Measurements from ENCODE around the gene DYNLT3. TPM values are rescaled to one million over a fixed set of nuclear protein-coding genes. Genes with fewer than 3 reads are reported as not detected.

DYNLT3 gene
- polyA plus RNA-seq, 1 donor from 2014 or later, result 2.4 TPM

Small RNA genes lying within 50 kb of the gene (small RNA-seq; reads per million reads assigned to genes)
- gene RNU6-49P, result 0 to 0.08 (median 0.03) reads per million in 3 experiments

Other genes starting within 250 kb of the DYNLT3 start
- 1.7 and 1.8 TPM in 2 replicates for gene XK, start 161.8 kb downstream of the DYNLT3 start, polyA plus RNA-seq
- 0.40 and 0.83 TPM in 2 replicates for gene CYBB, start 67.5 kb downstream of the DYNLT3 start, polyA plus RNA-seq
- 0.80 and 1.0 TPM in 2 replicates for gene SYTL5, start 159.0 kb upstream of the DYNLT3 start, polyA plus RNA-seq

Measured in neural cell (in vitro differentiated cells).